Measurements from ENCODE around the gene SLC2A3.
"Not testable (repeated sequence)": the region's sequence is repeated elsewhere in the genome, so short reads cannot be mapped to it uniquely, and the experiment has no call there.

The SLC2A3 gene

DNA sequence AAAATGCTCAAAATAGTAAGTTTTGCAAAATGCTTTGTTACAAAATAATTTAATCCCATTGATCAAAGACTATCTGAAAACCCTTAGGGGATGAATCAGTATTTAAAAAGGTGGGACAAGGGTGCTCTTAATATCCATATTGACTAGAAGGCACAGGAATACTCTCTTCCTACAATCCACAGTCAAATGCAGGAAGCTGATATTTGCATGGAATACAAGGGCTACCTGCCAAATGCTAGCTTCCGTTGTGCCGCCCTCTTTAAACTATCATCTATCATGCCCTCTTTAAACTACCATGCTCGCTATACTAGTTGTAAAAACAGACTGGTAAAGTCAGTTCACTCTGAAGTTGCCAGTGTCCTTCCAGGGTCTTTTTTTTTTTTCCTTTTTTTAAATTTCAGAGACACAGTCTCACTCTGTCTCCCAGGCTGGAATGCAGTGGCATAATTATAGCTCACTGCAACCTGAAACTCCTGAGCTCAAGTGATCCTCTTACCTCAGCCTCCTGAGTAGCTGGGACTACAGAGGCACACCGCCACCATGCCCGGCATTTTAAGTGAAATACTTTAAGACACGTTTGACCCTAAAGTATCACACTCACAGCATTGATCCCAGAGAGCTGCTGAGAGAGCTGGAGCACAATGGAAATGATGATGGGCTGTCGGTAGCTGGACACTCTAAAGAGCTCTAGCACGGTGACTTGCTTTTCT is 6.7 kb downstream of the SLC2A3 start:
- WGBS (ENCODE audit: extremely low coverage, insufficient coverage, low lambda C conversion rate), result no CpG with 5 or more reads among the region's 8 CpGs

DNA sequence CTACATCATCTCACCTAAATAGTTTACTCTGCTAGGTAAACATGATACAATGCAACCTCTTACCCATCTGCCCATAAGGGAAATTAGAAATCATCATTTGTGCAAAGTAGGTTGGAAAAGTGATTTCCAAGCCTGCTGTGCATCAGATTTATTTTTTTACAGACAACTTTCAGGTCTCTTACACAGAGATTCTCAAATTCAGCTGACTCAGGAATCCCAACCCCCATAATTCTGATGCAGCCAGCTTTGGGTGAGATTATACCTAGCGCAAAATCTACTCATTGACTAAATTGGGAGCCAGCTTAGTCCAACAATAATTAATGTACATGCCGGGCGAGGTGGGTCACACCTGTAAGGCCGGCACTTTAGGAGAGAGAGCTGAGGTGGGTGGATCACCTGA is 8.5 kb downstream of the SLC2A3 start:
- H3K79me2 ChIP-seq (ENCODE audit: control insufficient read depth, insufficient read depth, low read length), result peaks cover 14% of the 10 kb centered on the region
- no peak overlapping the region for H3K56ac ChIP-seq (ENCODE audit: low read length)
- no peak overlapping the region for H2BK120ac ChIP-seq (ENCODE audit: low read depth, low read length)
- H3K27ac ChIP-seq (ENCODE audit: low read depth, low read length), result no peak overlapping the region
- no peak for DNase-seq
- H3K4me1 ChIP-seq (ENCODE audit: control insufficient read depth, low read depth, low read length), result no peaks in the 10 kb centered on the region
- no peak overlapping the region for H2BK15ac ChIP-seq (replicated peaks; ENCODE audit: low read depth)
- no peak overlapping the region for H2AK5ac ChIP-seq (ENCODE audit: low read length)
- H3K4me2 ChIP-seq (ENCODE audit: low read length), result no peak overlapping the region
- H4K8ac ChIP-seq (ENCODE audit: low read depth, low read length), result peak overlapping the region; percentile 28
- H3K27me3 ChIP-seq (ENCODE audit: insufficient read depth, low read length, poor library complexity), result no peaks in the 10 kb centered on the region
- no peaks in the 10 kb centered on the region for H3K79me1 ChIP-seq (ENCODE audit: low read length)
- H2BK5ac ChIP-seq (ENCODE audit: low read length), result no peak overlapping the region
- H3K18ac ChIP-seq (ENCODE audit: low read length), result no peak overlapping the region
- H3K23ac ChIP-seq (ENCODE audit: low read length), result no peak overlapping the region
- H3K4me3 ChIP-seq (ENCODE audit: low read length), result no peak overlapping the region
- H3K4ac ChIP-seq (ENCODE audit: low read depth, low read length), result no peak overlapping the region
- no peak overlapping the region for H4K5ac ChIP-seq (ENCODE audit: low read length)
- H3K36me3 ChIP-seq (ENCODE audit: control insufficient read depth, insufficient read depth, low read length), result peaks cover 26% of the 10 kb centered on the region
- H3K9ac ChIP-seq (ENCODE audit: low read length), result no peak overlapping the region
- WGBS (ENCODE audit: extremely low coverage, insufficient coverage, low lambda C conversion rate), result no CpG with 5 or more reads among the region's 4 CpGs

More for the DNA sequence above, 6.7 kb downstream of the SLC2A3 start:
- H3K79me1 ChIP-seq (ENCODE audit: low read length), result no peaks in the 10 kb centered on the region
- H2BK5ac ChIP-seq (ENCODE audit: low read length), result no peak overlapping the region
- no peak overlapping the region for H2BK120ac ChIP-seq (ENCODE audit: low read depth, low read length)
- H3K4ac ChIP-seq (ENCODE audit: low read depth, low read length), result no peak overlapping the region
- no peaks in the 10 kb centered on the region for H3K4me1 ChIP-seq (ENCODE audit: control insufficient read depth, low read depth, low read length)
- H3K27ac ChIP-seq (ENCODE audit: low read depth, low read length), result no peak overlapping the region
- H2BK15ac ChIP-seq (replicated peaks; ENCODE audit: low read depth), result no peak overlapping the region
- H3K4me2 ChIP-seq (ENCODE audit: low read length), result no peak overlapping the region
- H2AK5ac ChIP-seq (ENCODE audit: low read length), result no peak overlapping the region
- peaks cover 28% of the 10 kb centered on the region for H3K79me2 ChIP-seq (ENCODE audit: control insufficient read depth, insufficient read depth, low read length)
- no peak overlapping the region for H3K23ac ChIP-seq (ENCODE audit: low read length)
- H3K27me3 ChIP-seq (ENCODE audit: insufficient read depth, low read length, poor library complexity), result no peaks in the 10 kb centered on the region
- peaks cover 25% of the 10 kb centered on the region for H3K36me3 ChIP-seq (ENCODE audit: control insufficient read depth, insufficient read depth, low read length)
- no peak overlapping the region for H3K18ac ChIP-seq (ENCODE audit: low read length)
- DNase-seq, result no peak
- H4K5ac ChIP-seq (ENCODE audit: low read length), result no peak overlapping the region
- H4K8ac ChIP-seq (ENCODE audit: low read depth, low read length), result no peak overlapping the region
- no peak overlapping the region for H3K4me3 ChIP-seq (ENCODE audit: low read length)
- no peak overlapping the region for H3K56ac ChIP-seq (ENCODE audit: low read length)
- H3K9ac ChIP-seq (ENCODE audit: low read length), result no peak overlapping the region

DNA sequence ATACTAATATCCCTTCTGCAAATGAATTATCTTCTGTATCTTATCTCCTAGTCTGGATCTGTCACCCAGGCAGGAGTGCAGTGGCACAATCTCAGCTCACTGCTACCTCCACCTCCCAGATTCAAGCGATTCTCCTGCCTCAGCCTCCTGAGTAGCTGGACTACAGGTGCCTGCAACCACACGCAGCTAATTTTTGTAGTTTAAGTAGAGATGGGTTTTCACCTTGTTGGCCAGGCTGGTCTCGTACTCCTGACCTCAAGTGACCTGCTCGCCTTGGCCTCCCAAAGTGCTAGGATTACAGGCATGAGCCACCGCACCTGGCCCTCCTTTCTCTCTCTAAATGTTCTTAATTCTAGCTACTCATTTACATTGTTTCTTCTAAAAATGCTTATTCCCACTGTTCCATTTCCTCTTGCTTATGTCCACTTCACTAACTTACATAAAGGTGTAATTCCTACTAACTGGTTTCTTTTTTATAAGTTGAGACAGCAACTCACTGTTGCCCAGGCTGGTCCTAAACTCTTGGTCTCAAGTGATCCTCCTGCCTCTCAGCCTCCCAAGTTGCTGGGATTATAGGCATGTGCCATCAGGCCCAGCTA is 9.8 kb downstream of the SLC2A3 start:
- H4K8ac ChIP-seq (ENCODE audit: low read depth, low read length); H3K27me3 ChIP-seq (ENCODE audit: insufficient read depth, low read length, poor library complexity); DNase-seq; H2BK5ac ChIP-seq (ENCODE audit: low read length); H3K79me2 ChIP-seq (ENCODE audit: control insufficient read depth, insufficient read depth, low read length); H3K4me1 ChIP-seq (ENCODE audit: control insufficient read depth, low read depth, low read length); H3K18ac ChIP-seq (ENCODE audit: low read length); H3K27ac ChIP-seq (ENCODE audit: low read depth, low read length); H3K4me3 ChIP-seq (ENCODE audit: low read length); H3K9ac ChIP-seq (ENCODE audit: low read length); H3K4ac ChIP-seq (ENCODE audit: low read depth, low read length); H3K4me2 ChIP-seq (ENCODE audit: low read length); H2BK120ac ChIP-seq (ENCODE audit: low read depth, low read length); H3K56ac ChIP-seq (ENCODE audit: low read length); H3K79me1 ChIP-seq (ENCODE audit: low read length); H3K23ac ChIP-seq (ENCODE audit: low read length); H2AK5ac ChIP-seq (ENCODE audit: low read length); H2BK15ac ChIP-seq (replicated peaks; ENCODE audit: low read depth); H4K5ac ChIP-seq (ENCODE audit: low read length): not testable (repeated sequence)
- no CpG with 5 or more reads among the region's 5 CpGs for WGBS (ENCODE audit: extremely low coverage, insufficient coverage, low lambda C conversion rate)
- H3K36me3 ChIP-seq (ENCODE audit: control insufficient read depth, insufficient read depth, low read length), result peaks cover 26% of the 10 kb centered on the region

DNA sequence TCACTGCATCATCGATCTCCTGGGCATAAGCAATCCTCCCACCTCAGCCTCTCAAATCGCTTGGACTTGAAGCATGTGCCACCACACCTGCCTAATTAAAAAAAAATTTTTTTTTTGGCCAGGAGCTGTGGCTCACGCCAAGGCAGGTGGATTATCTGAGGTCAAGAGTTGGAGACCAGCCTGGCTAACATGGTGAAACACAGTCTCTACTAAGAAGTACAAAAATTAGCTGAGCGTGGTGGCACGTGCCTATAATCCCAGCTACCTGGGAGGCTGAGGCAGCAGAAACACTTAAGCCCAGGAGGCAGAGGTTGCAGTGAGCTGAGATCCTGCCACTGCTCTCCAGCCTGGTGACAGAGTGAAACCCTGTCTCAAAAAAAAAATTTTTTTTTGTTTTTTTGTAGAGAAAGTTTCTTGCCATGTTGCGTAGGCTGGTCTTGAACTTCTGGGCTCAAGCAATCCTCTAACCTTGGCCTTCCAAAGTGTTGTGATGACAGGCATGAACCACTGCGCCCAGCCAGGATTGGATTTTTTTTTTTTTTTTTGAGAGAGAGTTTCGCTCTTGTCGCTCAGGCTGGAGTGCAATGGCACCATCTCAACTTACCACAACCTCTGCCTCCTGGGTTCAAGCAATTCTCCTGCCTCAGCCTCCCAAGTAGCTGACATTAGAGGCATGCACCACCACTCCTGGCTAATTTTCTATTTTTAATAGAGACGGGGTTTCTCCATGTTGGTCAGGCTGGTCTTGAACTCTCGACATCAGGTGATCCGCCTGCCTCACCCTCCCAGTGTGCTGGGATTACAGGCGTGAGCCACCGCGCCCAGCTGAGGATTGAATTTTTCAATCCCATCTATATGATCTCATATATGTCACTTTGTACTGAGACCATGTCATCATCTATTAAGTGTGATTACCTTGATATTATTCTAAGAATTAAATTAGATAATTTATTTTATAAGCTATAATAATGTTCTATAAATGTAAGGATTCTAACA is 12.4 kb downstream of the SLC2A3 start:
- Histone ChIP-seq H3K4me2 (ENCODE audit: low read length) (no peak overlapping the region), H3K4me3 (ENCODE audit: low read length) (no peak overlapping the region), H3K4ac (ENCODE audit: low read depth, low read length) (no peak overlapping the region), H3K4me1 (ENCODE audit: control insufficient read depth, low read depth, low read length) (no peaks in the 10 kb centered on the region), H3K36me3 (ENCODE audit: control insufficient read depth, insufficient read depth, low read length) (peaks cover 24% of the 10 kb centered on the region), H3K18ac (ENCODE audit: low read length) (no peak overlapping the region), H3K23ac (ENCODE audit: low read length) (no peak overlapping the region), H2BK120ac (ENCODE audit: low read depth, low read length) (no peak overlapping the region), H2AK5ac (ENCODE audit: low read length) (no peak overlapping the region), H3K27ac (ENCODE audit: low read depth, low read length) (no peak overlapping the region), H4K8ac (ENCODE audit: low read depth, low read length) (no peak overlapping the region), H3K9ac (ENCODE audit: low read length) (no peak overlapping the region), H4K5ac (ENCODE audit: low read length) (no peak overlapping the region), H3K56ac (ENCODE audit: low read length) (no peak overlapping the region), H2BK5ac (ENCODE audit: low read length) (no peak overlapping the region), H3K79me1 (ENCODE audit: low read length) (no peaks in the 10 kb centered on the region), H2BK15ac (replicated peaks; ENCODE audit: low read depth) (no peak overlapping the region), H3K79me2 (ENCODE audit: control insufficient read depth, insufficient read depth, low read length) (peaks cover 6% of the 10 kb centered on the region), H3K27me3 (ENCODE audit: insufficient read depth, low read length, poor library complexity) (no peaks in the 10 kb centered on the region)
- DNase-seq, result no peak
- WGBS (ENCODE audit: extremely low coverage, insufficient coverage, low lambda C conversion rate), result no CpG with 5 or more reads among the region's 15 CpGs

DNA sequence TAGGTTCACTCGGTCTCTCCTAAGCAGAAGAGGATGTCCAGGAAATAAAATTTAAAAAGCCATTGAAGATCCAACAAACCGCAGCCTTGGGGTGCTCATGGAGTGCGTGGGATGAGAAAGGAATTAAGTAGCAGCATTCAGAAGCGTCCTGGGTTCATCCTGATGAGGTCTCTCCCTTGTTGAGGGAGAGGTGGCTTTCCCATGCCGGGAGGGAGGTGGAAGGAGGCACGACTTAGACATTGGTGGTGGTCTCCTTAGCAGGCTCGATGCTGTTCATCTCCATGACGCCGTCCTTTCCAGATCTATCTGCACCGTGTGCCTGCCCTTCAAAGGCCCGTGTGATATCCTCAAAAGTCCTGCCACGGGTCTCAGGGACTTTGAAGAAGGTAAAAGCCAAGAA is 14.8 kb downstream of the SLC2A3 start:
- no CpG with 5 or more reads among the region's 12 CpGs for WGBS (ENCODE audit: extremely low coverage, insufficient coverage, low lambda C conversion rate)
- H3K79me1 ChIP-seq (ENCODE audit: low read length); H3K27me3 ChIP-seq (ENCODE audit: insufficient read depth, low read length, poor library complexity); H3K27ac ChIP-seq (ENCODE audit: low read depth, low read length); H2BK15ac ChIP-seq (replicated peaks; ENCODE audit: low read depth); H2AK5ac ChIP-seq (ENCODE audit: low read length); H2BK120ac ChIP-seq (ENCODE audit: low read depth, low read length); H3K4me1 ChIP-seq (ENCODE audit: control insufficient read depth, low read depth, low read length); H4K8ac ChIP-seq (ENCODE audit: low read depth, low read length); H3K18ac ChIP-seq (ENCODE audit: low read length); H3K79me2 ChIP-seq (ENCODE audit: control insufficient read depth, insufficient read depth, low read length); H3K9ac ChIP-seq (ENCODE audit: low read length); H3K4ac ChIP-seq (ENCODE audit: low read depth, low read length); H3K4me3 ChIP-seq (ENCODE audit: low read length); H2BK5ac ChIP-seq (ENCODE audit: low read length); H3K23ac ChIP-seq (ENCODE audit: low read length); DNase-seq; H4K5ac ChIP-seq (ENCODE audit: low read length); H3K56ac ChIP-seq (ENCODE audit: low read length); H3K4me2 ChIP-seq (ENCODE audit: low read length): not testable (repeated sequence)
- peaks cover 20% of the 10 kb centered on the region for H3K36me3 ChIP-seq (ENCODE audit: control insufficient read depth, insufficient read depth, low read length)

Measured in mesendoderm (in vitro differentiated cells).